Smooth muscle cell (in vitro differentiated cells): ENCODE results near the gene VEZT. TPM values are rescaled to one million over a fixed set of nuclear protein-coding genes. Genes with fewer than 3 reads are reported as not detected.

Experiments
- DNase-seq: peaks from one replicate; lab custom pipeline; 2025; ENCODE audit not compliant: unreplicated experiment; lab: John Stamatoyannopoulos, UW
- H2AFZ ChIP-seq: fragments of 200-600 bp; sonication (generic); 2 replicates; pipeline ENCODE4 v1.6.0; 2016; ENCODE audit warnings: antibody characterized with exemption, low read depth, mild to moderate bottlenecking
- H3F3A ChIP-seq: fragments of 200-600 bp; sonication (generic); 2 replicates; pipeline ENCODE4 v1.6.0; 2017; ENCODE audit warnings: antibody characterized with exemption, low read depth
- H3K27ac ChIP-seq: fragments of 200-600 bp; sonication (generic); 2 replicates; pipeline ENCODE4 v1.5.1; 2016; ENCODE audit warnings: low read depth, mild to moderate bottlenecking
- H3K27me3 ChIP-seq: fragments of 200-600 bp; sonication (generic); 2 replicates; pipeline ENCODE4 v1.6.1; 2016; ENCODE audit warnings: low read depth, mild to moderate bottlenecking
- H3K36me3 ChIP-seq: fragments of 200-600 bp; sonication (generic); 2 replicates; pipeline ENCODE4 v1.5.1; 2016; ENCODE audit warnings: low read depth
- H3K4me1 ChIP-seq: fragments of 200-600 bp; sonication (generic); 2 replicates; pipeline ENCODE4 v1.5.1; 2016; ENCODE audit warnings: low read depth
- H3K4me2 ChIP-seq: fragments of 200-600 bp; sonication (generic); 2 replicates; pipeline ENCODE4 v1.6.0; 2016; ENCODE audit warnings: mild to moderate bottlenecking
- H3K4me3 ChIP-seq: fragments of 200-600 bp; sonication (generic); 2 replicates; pipeline ENCODE4 v1.5.1; 2016; ENCODE audit warnings: mild to moderate bottlenecking
- H3K79me2 ChIP-seq: fragments of 200-600 bp; sonication (generic); 2 replicates; pipeline ENCODE4 v1.6.0; 2016; ENCODE audit warnings: low read depth, mild to moderate bottlenecking
- H3K9ac ChIP-seq: fragments of 200-600 bp; sonication (generic); 2 replicates; pipeline ENCODE4 v1.6.0; 2016; ENCODE audit warnings: low read depth
- H3K9me3 ChIP-seq: fragments of 200-600 bp; sonication (generic); replicated peaks from 2 replicates; pipeline ENCODE4 v1.5.1; 2016; ENCODE audit warnings: low read depth
- H4K20me1 ChIP-seq: fragments of 200-600 bp; sonication (generic); 2 replicates; pipeline ENCODE4 v1.6.0; 2016; ENCODE audit warnings: low read depth
- WGBS: methylation state at CpG from one replicate; pipeline ENCODE4 v1.1.7; 2016; ENCODE audit warnings: low lambda C conversion rate; 5-methylcytosine and 5-hydroxymethylcytosine counted together
- polyA plus RNA-seq: library from polyadenylated mRNA; unstranded; fragments of >200 nt; fragmentation: Nextera tagmentation; extraction: Ambion mirVana; gene quantifications from 2 replicates; pipeline ENCODE4 v1.2.1, GENCODE V29; 2016
- total RNA-seq: library from RNA; depleted of rRNA; stranded (reverse); fragments of >200 nt; gene quantifications from 2 replicates; pipeline ENCODE4 v1.2.3, GENCODE V29; 2014
- TF ChIP-seq, protein P1 (sequence below): fragments of 200-600 bp; sonication (generic); IDR thresholded peaks from 2 replicates; pipeline ENCODE4 v1.5.1; 2017; ENCODE audit warnings: borderline replicate concordance, mild to moderate bottlenecking, antibody characterized with exemption; ENCODE audit not compliant: insufficient read depth, poor library complexity, severe bottlenecking

Gene VEZT
- total RNA-seq (65.2 and 71.5 TPM in 2 replicates), polyA plus RNA-seq (21.2 and 24.8 TPM in 2 replicates)

DNA sequence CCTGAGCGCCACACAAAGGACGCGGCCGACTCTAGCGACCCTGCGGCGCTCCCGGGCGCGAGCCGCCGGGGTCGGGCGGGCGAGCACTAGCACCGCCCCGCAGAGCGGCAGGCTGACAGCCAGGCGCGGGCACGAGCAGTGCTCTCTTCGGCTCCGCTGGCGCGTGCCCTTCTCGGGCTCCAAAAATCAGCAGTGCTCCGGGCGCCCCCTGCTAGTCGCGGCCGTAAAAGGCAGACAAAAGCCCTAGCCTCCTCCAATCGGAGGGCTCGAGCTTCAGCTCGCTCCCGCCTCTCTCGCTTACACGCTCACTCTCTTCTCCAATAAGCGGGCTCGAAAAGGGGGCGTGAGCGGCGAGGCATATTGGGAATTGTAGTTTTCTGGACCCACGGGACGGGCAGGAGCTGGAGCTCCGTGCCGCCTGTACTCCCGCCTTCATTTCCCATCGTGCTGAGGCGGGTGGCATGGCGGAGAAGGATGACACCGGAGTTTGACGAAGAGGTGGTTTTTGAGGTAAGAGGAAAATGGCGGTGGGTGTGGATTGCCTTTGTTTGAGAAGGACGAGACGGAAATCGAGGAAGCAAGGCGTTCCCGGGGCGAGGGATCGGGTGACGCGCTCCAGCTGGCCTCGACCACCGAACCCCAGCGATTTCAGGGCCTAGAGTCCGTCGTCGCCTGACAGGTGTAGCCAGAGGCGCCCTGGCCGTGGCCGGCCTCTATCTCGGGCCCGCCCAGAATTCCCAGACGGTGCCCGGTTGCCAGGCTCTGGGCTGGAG is at the start of gene VEZT, which contains the start of gene FGD6:
TSS of gene VEZT (plus strand) at position 431 of the 773 bp plus-strand sequence. CDS start at position 475, 44 bp downstream.
TSS of gene FGD6 (minus strand) at position 91 of the 773 bp plus-strand sequence. CDS start 227 bp downstream, outside the sequence.
- H3K4me2 ChIP-seq = peak within 1 kb of the TSS; percentile 99
- H3K4me1 ChIP-seq = peaks cover 27% of the 10 kb centered on the region
- peak within 1 kb of the TSS; percentile 77 for H3K9ac ChIP-seq
- no peaks in the 10 kb centered on the region for H3K36me3 ChIP-seq
- TF ChIP-seq, protein P1, sequence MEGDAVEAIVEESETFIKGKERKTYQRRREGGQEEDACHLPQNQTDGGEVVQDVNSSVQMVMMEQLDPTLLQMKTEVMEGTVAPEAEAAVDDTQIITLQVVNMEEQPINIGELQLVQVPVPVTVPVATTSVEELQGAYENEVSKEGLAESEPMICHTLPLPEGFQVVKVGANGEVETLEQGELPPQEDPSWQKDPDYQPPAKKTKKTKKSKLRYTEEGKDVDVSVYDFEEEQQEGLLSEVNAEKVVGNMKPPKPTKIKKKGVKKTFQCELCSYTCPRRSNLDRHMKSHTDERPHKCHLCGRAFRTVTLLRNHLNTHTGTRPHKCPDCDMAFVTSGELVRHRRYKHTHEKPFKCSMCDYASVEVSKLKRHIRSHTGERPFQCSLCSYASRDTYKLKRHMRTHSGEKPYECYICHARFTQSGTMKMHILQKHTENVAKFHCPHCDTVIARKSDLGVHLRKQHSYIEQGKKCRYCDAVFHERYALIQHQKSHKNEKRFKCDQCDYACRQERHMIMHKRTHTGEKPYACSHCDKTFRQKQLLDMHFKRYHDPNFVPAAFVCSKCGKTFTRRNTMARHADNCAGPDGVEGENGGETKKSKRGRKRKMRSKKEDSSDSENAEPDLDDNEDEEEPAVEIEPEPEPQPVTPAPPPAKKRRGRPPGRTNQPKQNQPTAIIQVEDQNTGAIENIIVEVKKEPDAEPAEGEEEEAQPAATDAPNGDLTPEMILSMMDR = peak; percentile 37
- under 1% methylated on average over 60 of the region's 75 CpGs for WGBS
- H3K4me3 ChIP-seq = peak within 1 kb of the TSS; percentile 71
- no peaks in the 10 kb centered on the region for H3K27me3 ChIP-seq
- peaks cover 31% of the 10 kb centered on the region for H4K20me1 ChIP-seq
- peak within 1 kb of the TSS; percentile 58 for H3K27ac ChIP-seq
- peak; percentile 86 for DNase-seq
- peak within 1 kb of the TSS; percentile 97 for H2AFZ ChIP-seq
- peaks cover 86% of the 10 kb centered on the region for H3K79me2 ChIP-seq
- H3K9me3 ChIP-seq = no peaks in the 10 kb centered on the region
- no peaks in the 10 kb centered on the region for H3F3A ChIP-seq

- H3F3A ChIP-seq = peaks cover 5% of the 10 kb centered on the region
- H3K27me3 ChIP-seq = no peaks in the 10 kb centered on the region
- no peaks in the 10 kb centered on the region for H3K36me3 ChIP-seq
- H3K9me3 ChIP-seq = no peaks in the 10 kb centered on the region
- H3K79me2 ChIP-seq = no peaks in the 10 kb centered on the region
- WGBS = 30% methylated on average over 2 of the region's 2 CpGs
- H3K27ac ChIP-seq = peak overlapping the region; percentile 85
- H3K9ac ChIP-seq = peak overlapping the region; percentile 67
- peaks cover 19% of the 10 kb centered on the region for H3K4me1 ChIP-seq
- peak overlapping the region; percentile 67 for H3K4me2 ChIP-seq
- H3K4me3 ChIP-seq = no peak overlapping the region
- H4K20me1 ChIP-seq = no peaks in the 10 kb centered on the region
- TF ChIP-seq, protein P1 = no peak
- no peak for DNase-seq
- no peak overlapping the region for H2AFZ ChIP-seq
These were observed 48.9 kb upstream of the VEZT start for GRCh38 chr12:95168746-95169145.

DNA sequence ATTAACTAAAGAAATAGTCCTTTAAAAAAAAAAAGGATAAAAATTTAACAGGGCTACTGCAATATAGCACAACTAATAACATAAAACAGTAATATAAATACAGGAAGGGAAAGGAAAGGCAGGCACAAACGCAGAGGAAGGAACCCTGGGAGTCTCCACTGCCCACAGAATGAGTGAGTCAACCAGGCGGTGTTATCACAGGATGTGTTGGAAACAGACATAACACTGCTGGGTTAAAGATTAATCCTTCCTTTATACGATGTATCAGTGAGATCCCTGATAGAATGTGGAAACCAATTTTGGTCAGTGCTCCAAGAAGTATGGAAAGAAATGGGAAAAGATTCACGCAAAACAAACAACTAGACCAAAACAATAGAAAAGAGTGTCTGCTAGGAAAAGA is 48.2 kb upstream of the VEZT start:
- Histone ChIP-seq H3K79me2 (no peaks in the 10 kb centered on the region), H3K9me3 (no peaks in the 10 kb centered on the region), H3K4me2 (peak overlapping the region; percentile 67), H3K27ac (peak overlapping the region; percentile 85), H3F3A (peaks cover 5% of the 10 kb centered on the region), H3K36me3 (no peaks in the 10 kb centered on the region), H3K27me3 (no peaks in the 10 kb centered on the region), H2AFZ (no peak overlapping the region), H3K4me3 (no peak overlapping the region), H4K20me1 (no peaks in the 10 kb centered on the region), H3K4me1 (peaks cover 19% of the 10 kb centered on the region), H3K9ac (peak overlapping the region; percentile 67)
- WGBS = 16% methylated on average over 4 of the region's 4 CpGs
- DNase-seq = no peak
- TF ChIP-seq, protein P1 = no peak
